Endothelial cell of umbilical vein (primary cell): ENCODE data around the gene WASHC2A.
"Not testable (repeated sequence)": the region's sequence is repeated elsewhere in the genome, so short reads cannot be mapped to it uniquely, and the experiment has no call there.

Source experiments
- EZH2 ChIP-seq: IDR thresholded peaks from 2 replicates; pipeline ENCODE4 v1.6.1; 2012; ENCODE audit warnings: borderline replicate concordance, low read depth, mild to moderate bottlenecking, moderate library complexity, low read length, inconsistent platforms; ENCODE audit not compliant: severe bottlenecking
- FOS ChIP-seq: IDR thresholded peaks from 2 replicates; pipeline ENCODE4 v1.6.1; 2011; ENCODE audit warnings: mild to moderate bottlenecking, low read length, moderate library complexity, borderline replicate concordance; ENCODE audit not compliant: insufficient read depth
- GATA2 ChIP-seq: IDR thresholded peaks from 2 replicates; pipeline ENCODE4 v1.7.0; 2011; ENCODE audit warnings: low read depth, mild to moderate bottlenecking, moderate library complexity, mixed read lengths, low read length; ENCODE audit not compliant: insufficient read length, insufficient read depth
- JUN ChIP-seq: IDR thresholded peaks from 2 replicates; pipeline ENCODE4 v1.6.1; 2011; ENCODE audit warnings: borderline replicate concordance, low read depth; ENCODE audit not compliant: insufficient read length, insufficient read depth
- MYC ChIP-seq: IDR thresholded peaks from one replicate; pipeline ENCODE4 v1.6.1; 2011; ENCODE audit warnings: mild to moderate bottlenecking, low read depth, low read length
- POLR2A ChIP-seq: IDR thresholded peaks from 2 replicates; pipeline ENCODE4 v1.6.1; 2012; ENCODE audit warnings: low read depth, mild to moderate bottlenecking, control low read depth, low read length
- POLR2AphosphoS5 ChIP-seq: IDR thresholded peaks from 2 replicates; pipeline ENCODE4 v1.6.1; 2012; ENCODE audit warnings: low read depth, mild to moderate bottlenecking, control low read depth, low read length, moderate library complexity; ENCODE audit not compliant: insufficient read depth
- TF ChIP-seq, protein P1 (sequence below), 2 donors: IDR thresholded peaks; 1 replicate in 1 of 2; 2 replicates in 1 of 2; pipeline ENCODE4 v1.5.1; 2011; ENCODE audit warnings: low read length in 2 of 2, mild to moderate bottlenecking in 2 of 2, moderate library complexity in 2 of 2, control low read depth in 1 of 2, inconsistent platforms in 1 of 2, low read depth in 1 of 2; ENCODE audit not compliant: insufficient read depth in 1 of 2; ENCODE audit errors: extremely low read depth in 1 of 2
- TF ChIP-seq, protein P2 (sequence below): IDR thresholded peaks from 2 replicates; pipeline ENCODE4 v1.6.1; 2011; ENCODE audit not compliant: insufficient read depth, insufficient read length

DNA sequence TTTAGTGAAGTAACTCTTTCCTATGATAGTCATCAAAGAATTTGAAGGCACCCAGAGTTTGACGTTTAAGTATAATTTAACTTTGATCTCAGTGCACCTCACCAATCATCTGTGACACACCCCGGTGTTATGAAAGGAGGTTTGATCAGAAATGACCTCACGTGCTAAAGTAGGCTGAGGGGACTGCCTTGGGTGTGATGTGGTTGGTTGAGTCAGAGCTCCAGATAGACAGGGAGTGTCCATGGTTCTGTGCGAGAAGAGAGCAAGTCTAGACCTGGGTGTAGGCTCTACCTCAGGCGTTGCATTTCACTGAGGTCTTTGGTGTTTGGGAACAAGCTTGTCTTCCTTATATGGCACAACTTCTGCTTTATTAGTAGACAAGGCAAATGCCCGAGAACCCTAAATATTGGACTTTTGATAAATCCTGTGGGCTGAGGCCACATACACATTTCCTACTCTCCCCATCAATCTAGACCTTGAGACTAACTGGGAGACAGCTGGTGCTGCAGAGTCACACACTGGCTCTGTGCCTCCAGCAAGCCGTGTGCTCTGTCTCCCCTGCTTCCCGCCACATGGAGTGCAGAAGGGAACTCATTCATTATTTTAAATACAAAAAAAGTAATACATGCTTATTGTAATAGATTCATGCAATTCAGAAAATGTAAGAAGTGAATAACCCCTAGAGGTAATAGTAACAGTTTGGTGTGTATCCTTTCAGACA lies 63.7 kb downstream of the WASHC2A start:
- TF ChIP-seq, protein P1, sequence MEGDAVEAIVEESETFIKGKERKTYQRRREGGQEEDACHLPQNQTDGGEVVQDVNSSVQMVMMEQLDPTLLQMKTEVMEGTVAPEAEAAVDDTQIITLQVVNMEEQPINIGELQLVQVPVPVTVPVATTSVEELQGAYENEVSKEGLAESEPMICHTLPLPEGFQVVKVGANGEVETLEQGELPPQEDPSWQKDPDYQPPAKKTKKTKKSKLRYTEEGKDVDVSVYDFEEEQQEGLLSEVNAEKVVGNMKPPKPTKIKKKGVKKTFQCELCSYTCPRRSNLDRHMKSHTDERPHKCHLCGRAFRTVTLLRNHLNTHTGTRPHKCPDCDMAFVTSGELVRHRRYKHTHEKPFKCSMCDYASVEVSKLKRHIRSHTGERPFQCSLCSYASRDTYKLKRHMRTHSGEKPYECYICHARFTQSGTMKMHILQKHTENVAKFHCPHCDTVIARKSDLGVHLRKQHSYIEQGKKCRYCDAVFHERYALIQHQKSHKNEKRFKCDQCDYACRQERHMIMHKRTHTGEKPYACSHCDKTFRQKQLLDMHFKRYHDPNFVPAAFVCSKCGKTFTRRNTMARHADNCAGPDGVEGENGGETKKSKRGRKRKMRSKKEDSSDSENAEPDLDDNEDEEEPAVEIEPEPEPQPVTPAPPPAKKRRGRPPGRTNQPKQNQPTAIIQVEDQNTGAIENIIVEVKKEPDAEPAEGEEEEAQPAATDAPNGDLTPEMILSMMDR (IDR thresholded peaks at IDR 0.05; ENCODE audit: extremely low read depth in 1 of 2, insufficient read depth in 1 of 2, low read depth in 1 of 2, low read length in 2 of 2) = not testable (repeated sequence)
- not testable (repeated sequence) for TF ChIP-seq POLR2AphosphoS5, POLR2A, GATA2, EZH2, FOS, MYC, JUN
- TF ChIP-seq, protein P2, sequence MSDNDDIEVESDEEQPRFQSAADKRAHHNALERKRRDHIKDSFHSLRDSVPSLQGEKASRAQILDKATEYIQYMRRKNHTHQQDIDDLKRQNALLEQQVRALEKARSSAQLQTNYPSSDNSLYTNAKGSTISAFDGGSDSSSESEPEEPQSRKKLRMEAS = not testable (repeated sequence)
